Fibroblast of peridontal ligament (primary cell): ENCODE results near the gene GPR37L1.
A peak's percentile ranks its signal among the peaks of the same experiment; 100 is the strongest.
"Not testable (repeated sequence)": the region's sequence is repeated elsewhere in the genome, so short reads cannot be mapped to it uniquely, and the experiment has no call there.

Experiments used
- DNase-seq: peaks from one replicate; pipeline ENCODE4 v3.0.0-alpha.2; 2010; ENCODE audit errors: extremely low read depth

Gene GPR37L1

GRCh38 chr1:202167708-202168415 lies 45.1 kb downstream of the GPR37L1 start:
- peak; percentile 59 for DNase-seq

DNA sequence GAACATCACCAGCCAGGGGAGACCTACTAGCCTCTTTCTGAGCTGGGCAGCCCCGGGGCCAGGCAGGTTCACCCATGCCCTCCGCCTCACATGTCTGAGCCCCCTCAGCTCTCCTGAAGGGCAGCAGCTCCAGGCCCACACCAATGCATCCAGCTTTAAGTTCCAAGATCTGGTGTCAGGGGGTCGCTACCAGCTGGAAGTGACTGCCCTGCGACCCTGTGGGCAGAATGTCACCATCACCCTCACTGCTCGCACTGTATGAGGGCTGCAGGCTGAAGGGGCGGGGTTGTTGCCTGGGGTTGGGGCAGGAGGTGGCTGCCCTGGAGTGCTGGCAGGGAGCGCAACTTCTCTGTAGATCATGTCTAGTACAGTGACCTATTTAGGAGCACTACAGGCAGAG lies 46.1 kb downstream of the GPR37L1 start:
- no peak for DNase-seq

GRCh38 chr1:202170726-202171125 lies 48.0 kb downstream of the GPR37L1 start:
- no peak for DNase-seq

DNA sequence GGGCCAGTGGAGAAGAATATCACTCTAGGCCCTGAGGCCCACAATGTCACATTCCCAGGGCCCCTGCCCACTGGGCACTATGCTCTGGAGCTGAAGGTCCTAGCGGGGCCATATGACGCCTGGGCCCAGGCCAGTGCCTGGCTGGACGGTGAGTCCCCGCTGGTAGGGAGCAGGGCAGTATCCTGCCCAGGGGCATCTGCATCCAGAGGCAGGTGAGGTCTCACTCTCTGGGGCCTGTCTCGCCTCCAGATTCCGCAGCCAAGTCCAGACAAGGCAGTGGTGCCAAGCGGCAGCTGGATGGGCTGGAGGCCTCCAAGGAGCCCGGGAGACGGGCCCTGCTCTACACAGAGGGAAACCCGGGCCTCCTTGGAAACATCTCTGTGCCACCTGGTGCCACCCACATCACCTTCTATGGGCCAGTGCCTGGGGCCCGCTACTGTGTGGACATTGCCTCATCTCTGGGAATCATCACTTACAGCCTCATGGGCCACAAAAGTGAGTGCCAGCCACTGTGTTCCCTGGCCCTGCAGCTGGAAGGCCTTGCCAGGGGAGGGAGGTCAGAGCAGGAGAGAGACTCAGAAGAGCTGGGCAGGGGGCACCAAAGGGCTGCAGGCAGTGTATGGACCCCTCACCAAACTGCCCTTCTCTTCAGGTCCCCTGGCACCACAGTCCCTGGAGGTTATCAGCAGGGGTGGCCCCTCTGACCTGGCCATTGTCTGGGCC lies 48.7 kb downstream of the GPR37L1 start:
- DNase-seq: no peak

DNA sequence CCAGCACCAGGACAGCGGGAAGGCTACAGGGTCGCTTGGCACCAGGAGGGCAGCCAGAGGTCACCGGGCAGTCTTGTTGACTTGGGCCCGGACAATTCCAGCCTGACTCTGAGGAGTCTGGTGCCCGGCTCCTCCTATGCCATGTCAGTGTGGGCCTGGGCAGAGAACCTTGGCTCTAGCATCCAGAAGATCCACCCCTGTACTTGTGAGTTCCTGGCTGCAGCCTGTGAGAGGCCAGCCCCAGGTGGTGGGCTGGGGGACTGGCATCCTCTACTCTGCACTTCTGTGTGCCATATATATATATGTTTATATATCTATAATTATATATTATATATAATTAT lies 49.3 kb downstream of the GPR37L1 start:
- DNase-seq: no peak

- no peak for DNase-seq
These were observed 51.3 kb downstream of the GPR37L1 start for GRCh38 chr1:202173993-202174392.

GRCh38 chr1:202176949-202177927 lies 54.5 kb downstream of the GPR37L1 start:
- no peak for DNase-seq

DNA sequence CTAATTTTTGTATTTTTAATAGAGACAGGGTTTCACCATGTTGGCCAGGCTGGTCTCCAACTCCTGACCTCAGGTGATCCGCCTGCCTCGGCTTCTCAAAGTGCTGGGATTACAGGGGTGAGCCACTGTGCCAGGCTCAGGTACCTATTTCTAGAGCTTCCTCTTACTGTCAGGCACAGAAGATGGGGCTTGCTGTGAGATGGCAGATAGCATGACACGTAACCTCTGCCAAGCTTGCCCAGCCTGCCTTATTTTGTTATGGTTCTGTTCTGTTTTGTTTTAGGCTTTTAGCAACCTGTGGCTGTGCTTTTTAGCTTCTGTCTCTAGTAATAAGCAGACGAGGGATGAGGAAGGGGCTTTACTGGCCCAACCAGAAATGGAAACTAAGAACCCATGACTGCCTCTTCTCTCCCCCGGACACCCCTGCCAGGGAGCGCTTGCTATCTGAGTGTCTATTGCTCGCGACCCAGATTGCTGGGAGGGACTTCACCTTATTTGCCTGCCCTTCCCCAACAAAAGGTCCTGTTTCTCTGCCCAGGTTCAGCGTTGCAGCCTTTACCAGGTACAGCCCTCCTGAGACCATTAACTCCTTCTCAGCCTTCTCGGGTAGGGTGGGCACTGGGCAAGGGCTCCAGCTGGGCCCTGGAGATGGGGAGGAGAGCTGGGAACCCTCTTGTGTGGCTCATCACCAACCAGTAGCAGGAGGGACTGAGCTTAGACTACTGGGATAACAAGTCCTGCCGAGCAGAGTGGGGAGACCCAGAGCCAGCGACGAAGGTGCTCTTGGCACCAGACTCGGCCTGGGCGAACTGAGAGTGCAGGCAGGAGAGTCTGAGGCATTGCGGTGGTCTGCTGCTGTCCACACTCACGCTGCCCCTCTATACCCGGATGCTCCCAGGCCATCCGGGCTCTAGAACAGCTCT lies 57.4 kb downstream of the GPR37L1 start:
- DNase-seq: no peak

DNA sequence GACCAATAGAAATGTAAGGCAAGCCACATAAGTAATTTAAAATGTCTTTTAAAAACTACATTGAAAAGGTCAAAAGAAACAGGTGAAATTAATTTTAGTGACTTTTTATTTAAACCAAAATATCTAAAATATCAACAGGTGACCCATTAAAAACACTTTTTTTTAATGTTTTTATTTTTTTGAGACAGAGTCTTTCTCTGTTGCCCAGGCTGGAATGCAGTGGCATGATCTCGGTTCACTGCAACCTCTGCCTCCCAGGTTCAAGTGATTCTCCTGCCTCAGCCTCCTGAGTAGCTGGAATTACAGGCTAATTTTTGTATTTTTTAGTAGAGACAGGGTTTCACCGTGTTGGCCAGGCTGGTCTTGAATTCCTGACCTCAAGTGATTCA lies 58.0 kb downstream of the GPR37L1 start:
- DNase-seq: not testable (repeated sequence)

- DNase-seq: no peak
These were observed 58.9 kb downstream of the GPR37L1 start for GRCh38 chr1:202181586-202181985.

GRCh38 chr1:202182040-202182877 lies 59.5 kb downstream of the GPR37L1 start:
- DNase-seq: no peak
